Measurements from ENCODE around the gene CD93.

The CD93 gene

DNA sequence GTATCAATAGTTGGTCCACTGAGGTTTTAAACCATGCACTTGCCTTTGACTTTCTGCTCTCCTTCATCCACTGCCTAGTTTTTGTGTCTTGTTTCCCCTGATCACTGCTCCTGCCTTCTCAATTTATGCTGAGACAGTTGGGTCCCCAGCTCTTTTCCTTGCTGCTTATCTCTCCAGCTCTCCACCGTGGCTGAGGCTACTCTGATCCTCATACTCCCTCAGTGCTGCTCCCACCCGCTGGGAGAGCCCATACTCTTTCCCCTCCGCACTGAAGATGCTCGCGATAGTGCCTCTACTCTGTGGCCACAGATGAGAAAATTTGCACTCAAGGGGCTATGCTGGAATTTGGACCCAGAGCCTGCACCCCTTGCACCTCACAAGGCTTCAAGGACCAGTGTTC is 33.2 kb downstream of the CD93 start:
- no peak for DNase-seq

DNA sequence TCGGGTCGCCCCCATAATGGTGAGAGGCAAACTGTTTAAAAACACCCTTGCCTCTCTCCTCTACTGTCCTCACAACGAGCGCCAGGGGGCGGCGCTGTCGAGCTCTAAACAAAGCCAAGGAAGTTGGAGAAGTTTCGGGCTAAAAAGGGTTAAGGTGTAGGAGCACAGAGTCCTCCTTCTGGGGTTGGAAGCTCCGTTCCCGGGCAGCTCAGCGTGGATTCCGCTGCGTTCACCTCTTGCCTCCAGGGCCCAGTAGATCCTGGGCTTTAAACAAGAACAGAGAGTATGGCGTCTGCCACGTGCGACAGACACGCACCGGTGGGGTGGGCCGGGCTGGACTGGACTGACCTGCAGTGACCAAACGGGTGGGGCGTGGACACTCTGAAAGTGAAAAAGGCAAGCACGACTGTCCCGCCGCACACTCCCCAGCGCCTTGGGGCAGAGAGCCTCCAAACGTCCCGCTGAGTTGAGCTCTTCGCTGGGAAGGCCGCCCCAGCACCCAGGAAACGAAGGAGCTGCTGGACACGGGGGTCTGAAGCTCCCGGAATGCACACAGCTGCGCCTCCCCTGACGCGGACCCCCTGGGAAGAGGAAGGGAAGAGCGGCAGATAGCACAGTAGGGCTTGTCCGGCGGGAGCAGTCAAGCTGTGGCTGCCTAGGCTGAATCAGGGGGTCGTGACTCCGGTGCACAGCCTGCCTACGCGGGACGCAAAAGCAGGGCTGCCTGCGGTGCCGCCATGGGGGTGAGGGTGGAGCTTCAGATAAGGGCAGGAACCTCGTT is 35.1 kb downstream of the CD93 start:
- DNase-seq: no peak

DNA sequence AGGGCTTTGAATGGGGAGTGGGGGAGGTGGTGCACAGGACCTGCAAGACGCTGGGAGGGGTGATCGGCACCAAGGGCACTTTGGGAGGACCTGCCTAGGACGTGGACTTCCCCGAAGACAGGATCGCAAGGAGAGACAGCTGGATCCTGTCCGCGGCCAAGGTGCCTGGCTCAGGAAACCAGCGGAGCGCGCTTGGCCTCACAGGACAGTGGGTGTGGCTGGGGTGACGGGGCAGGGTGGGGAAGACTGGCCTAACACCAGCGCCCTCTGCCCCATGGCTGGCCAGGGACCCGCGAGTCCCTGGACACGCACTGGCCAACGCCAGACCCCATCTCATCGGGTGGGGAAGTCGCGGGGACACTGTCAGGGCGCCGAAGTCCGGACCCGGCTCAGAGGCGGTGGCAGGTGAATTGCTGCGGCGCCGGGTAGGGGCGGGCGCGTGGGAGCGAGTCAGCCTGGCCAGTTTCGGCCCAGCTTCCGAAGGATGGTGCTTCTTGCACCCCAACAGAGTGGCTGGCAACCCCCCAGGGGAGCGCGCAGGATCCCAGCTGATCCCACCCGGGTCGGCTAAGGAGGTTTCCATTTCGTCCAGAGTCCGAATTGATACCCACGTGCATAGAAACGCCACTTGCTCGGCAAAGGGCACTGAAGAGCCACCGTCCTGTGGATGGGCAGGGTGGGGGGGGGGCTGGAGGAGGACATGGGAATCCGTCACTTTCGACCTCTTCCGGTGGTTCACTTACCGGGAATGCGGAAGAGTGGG is 35.9 kb downstream of the CD93 start:
- no peak for DNase-seq

DNA sequence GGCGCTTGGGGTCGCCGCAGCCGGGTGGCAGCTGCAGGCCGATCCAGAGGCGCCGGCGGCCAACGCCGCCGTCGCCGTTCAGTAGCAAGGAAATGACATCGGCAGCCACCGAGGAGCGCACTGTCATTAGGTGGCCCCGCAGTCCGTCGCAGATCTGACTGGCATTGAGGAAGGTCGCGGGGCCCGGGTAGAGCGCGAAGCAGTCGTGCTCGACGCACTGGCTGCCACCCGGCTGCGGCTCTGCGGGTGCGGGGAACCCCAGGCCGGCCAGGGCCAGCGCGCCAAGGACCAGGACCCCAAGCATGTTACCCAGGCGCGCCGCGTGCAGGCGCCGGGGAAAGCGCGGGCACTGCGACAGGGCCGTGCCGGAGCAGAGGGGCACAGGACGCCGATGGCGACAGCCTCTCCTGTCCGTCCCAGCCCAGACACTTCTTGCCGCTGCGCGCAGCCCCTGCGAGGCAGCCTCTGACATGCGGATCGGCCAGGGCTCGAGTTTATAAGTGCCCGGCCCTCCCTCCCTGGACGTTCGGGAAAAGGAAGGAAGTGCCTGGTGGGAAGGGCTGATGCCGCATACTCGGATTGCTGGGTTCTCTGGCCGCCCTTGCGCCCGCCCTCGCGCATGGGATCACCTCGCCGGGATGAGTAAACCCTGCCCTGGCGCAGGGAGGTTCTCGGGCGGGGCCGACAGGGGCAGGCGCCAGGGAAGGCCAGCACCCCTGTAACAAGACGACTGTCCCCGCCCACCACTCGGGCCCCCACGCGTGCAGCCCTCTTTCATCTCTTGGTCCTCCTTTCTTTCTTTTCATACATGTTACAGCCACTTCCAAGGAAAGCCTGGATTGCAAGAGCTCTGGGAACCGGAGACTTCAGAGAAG is 36.7 kb downstream of the CD93 start, which contains the start of gene THBD:
THBD (minus strand) TSS at position 472 of the 875 bp plus-strand sequence; CDS start at position 304, 168 bp downstream.
- DNase-seq: no peak

DNA sequence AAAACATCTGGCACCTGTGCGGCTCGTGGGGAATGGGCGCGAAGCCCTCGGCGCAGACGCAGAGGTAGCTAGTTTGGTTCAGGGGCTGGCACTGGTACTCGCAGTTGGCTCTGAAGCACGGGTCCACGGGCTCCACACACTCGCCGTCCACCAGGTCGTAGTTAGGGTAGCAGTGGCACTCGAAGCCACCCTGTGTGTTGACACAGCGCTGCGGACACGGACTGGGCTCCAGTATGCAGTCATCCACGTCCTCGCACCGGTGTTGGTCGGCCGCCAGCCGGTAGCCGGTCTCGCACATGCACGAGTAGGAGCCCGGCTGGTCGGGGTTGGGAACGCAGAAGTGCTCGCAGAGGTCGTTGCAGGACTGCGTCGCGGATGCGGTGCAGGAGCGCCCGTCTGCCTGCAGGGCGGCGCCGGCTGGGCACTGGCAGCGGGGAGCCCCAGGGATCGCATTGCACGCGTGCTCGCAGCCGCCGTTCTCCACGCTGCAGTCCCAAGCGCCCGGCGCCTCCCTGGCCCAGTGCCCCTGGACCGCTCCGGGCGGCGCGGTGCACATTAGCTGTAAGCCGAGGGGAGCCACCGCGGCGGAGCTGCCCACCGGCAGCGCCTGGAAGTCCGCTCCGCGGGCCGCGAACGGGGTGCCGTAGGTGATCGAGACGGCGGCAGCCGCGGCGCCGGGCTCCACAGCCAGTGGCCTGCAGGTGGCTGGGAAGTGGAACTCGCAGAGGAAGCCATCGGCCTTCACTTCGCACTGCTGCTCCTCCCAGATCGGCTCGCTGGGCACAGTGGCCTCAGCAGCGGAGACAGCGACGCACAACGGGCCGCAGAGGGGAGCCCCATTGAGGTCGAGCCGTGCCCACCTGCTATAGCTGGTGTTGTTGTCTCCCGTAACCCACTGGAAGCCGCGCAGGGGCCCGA is 37.6 kb downstream of the CD93 start:
- DNase-seq: no peak

DNA sequence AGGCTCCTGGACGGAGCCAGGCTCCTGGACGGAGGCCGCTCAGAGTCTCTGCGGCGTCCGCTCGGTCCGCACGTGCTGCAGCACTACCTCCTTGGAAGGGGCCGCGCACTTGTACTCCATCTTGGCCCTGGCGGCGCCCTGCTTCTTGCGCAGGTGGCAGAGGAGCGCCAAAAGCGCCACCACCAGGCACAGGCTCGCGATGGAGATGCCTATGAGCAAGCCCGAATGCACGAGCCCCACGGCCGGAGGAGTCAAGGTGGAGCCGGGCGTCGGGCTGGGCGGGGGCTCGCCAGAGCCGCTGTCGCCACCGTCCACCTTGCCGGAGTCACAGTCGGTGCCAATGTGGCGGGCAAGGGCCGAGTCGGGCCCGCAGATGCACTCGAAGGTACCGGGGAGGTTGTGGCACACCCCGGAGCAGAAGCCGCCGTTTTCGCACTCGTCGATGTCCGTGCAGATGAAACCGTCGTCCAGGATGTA is 38.3 kb downstream of the CD93 start:
- DNase-seq: no peak

DNA sequence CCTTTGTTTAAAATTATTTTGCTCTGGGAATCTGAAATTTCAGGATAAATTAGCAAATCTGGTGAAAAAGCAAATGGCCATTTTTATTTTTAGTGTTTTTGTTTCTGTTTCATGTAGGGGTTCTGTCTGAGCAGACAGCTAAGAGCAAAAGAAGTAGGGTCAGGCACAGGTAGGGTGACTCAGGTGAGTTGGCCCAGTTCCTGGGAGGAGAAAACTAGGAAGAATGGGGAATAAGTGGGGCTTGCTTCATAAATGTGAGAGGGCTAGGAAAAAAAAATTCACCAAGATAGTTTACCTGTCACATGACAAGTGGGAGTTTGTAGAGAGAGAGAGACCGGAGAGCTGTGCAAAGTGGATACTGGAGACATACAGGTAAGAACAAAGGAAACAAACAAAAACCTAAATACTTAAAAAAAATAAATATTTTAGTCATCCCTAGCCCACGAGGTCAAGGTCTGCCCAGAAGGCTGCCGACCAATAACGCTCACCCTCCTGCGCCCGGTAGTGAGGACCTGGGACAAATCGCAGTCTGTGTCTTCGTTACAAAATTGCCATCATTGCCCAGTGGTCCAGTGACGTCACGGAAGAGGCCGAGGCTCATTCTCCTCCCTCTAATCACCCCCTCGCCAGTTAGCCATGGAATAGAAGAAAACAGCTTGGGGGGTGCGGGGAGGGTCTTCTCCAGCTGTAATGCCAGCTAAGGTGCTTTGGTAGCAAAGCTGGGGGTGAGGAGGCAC is 39.0 kb downstream of the CD93 start:
- DNase-seq: no peak

DNA sequence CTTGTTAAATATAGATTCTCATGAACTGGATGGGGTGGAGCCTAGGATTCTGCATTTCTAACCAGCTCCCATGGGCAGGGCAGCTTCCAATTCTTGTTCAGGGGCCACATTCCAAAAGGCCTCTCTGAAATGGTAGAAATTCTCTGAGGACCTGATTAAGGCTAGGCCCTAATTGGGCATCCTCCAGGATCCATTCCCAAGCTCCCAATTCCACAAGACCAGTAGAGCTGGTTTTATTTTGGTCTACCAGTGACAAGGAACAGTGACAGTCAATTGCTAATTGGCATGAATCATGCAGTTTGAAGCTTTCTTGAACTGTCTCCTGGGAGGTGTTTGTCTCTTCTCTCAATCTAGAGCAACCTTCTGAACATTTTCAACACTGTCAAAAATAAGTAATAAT is 39.7 kb downstream of the CD93 start:
- DNase-seq: no peak

DNA sequence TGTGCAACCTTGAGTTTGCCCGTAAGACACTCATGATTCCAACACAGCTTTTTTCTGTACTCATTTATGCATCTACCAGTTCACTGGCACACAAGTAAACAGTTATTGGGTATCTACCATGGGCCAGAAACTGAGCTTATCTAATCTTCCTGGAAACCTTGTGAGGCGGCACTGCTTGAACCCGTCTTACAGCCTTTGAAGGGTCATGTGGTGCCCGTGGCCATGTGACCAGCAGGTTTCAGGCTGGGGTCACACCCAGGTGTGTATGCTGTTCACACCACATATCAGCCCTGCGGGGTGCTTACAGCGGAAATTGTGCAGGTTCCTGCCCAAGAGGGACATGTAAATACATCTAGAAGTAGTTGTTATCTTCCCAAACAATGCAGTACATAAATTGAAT is 42.7 kb downstream of the CD93 start:
- no peak for DNase-seq

DNA sequence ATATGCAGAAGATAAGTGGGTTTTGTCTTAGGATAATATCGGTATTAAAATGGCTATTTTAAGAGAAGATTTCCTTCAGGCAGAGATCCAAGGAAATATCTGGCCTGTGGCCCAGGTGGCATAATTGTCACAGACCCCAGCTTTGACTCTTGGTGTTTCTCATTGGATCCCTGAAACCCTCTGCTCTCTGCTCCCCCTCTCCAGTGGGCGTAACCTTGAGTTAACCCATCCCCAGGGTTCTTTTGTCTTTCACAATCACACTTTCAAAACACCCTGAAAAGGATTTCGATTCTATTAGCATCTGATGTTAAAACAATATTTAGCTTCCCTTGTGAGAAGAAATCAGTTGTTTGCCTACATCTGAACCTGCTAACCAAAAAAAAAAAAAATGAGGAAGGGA is 43.9 kb downstream of the CD93 start:
- no peak for DNase-seq

DNA sequence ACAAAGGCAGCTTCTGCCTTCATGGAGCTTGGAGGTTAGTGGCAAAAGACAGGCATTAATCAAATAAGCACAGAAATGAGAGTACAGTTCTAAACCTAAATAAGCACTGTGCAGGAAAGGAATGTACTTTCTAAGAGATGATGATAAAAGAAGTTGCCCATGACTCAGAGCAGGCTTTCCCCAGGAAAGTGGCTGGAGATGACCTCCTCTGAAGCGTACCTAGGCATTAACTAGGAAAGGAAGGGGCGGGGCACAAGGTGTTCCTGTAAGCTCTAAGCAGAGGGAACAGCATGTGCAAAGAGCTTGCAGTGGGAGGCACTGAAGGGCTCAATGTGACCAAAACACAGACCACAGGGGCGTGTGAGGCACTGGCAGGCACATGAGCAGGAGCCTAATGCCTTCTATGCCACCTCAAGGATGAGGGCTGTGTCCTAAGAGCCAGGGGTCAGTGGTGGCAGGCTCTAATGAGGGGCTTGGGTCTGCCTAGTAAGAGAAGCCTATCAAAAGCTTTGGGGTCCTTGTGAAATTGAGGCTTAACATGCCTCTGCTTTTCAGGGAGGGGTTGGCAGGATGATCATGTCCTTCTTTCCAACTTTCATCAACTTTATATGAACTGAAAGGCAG is 46.1 kb downstream of the CD93 start:
- DNase-seq: no peak

DNA sequence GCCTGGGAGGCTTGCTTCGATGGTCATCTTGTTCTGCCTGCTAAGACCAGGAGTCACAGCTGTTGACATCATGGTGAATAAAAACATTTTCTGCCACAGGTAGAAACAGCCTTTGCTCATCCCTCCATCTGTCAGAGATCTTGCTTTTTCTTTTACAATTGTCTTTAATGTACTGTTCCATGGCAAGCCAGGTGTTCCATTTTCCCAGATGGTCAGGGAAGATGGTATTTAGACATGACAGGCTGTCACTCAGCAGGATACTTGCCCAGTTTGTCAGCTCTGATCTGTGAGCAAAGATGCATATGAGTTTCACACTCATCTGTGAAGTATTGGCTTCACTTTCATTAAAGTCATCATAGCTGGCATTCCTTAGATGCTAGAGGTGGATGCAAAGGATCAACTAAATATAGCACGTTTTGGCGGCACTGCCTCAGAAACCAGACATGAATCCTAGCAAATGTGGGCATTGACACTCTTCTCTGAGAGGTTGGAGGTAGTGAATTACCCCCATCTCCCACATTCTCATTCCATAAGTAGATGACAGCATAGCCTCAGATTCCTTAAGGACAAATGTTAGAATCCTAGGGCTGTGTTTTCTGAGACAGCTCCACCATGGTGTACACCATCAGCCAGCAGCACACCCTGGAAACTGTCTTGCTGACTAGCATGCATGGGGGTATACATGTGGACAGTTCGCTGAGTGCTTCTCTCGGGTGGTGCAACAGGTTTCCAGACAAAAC is 46.8 kb downstream of the CD93 start:
- DNase-seq: no peak

DNA sequence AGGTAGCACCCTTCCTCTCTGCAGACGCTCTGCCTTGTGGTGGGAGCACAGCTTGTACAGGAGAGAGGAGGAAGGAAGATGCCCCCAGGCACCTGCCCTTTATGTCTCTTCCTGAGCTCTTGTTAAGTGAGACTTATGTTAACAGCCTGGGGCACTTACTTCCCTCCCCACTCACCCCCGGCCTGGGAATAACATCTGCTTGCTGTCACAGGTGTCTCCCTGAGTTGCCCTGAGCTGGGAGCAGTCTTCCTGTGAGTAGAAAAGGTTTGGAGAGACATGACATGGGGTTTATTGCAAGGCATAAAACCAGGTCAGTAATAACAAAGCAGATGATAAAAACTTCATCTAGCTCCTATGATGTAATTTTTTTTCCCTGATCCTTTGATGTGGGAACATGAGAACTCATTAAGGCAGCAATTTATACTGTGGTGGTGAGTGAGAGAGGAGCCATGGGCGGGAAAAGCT is 49.1 kb downstream of the CD93 start:
- no peak for DNase-seq

DNA sequence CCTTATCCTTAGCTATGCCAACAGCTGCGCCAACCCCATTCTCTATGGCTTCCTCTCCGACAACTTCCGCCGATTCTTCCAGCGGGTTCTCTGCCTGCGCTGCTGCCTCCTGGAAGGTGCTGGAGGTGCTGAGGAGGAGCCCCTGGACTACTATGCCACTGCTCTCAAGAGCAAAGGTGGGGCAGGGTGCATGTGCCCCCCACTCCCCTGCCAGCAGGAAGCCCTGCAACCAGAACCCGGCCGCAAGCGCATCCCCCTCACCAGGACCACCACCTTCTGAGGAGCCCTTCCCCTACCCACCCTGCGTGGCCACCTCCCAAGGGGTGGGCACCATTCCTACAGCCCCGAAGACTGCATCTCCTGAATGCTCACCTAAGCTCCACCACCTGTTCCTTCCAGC is 49.8 kb downstream of the CD93 start:
- no peak for DNase-seq

DNA sequence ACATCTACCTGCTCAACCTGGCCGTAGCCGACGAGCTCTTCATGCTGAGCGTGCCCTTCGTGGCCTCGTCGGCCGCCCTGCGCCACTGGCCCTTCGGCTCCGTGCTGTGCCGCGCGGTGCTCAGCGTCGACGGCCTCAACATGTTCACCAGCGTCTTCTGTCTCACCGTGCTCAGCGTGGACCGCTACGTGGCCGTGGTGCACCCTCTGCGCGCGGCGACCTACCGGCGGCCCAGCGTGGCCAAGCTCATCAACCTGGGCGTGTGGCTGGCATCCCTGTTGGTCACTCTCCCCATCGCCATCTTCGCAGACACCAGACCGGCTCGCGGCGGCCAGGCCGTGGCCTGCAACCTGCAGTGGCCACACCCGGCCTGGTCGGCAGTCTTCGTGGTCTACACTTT is 50.4 kb downstream of the CD93 start:
- DNase-seq: no peak

DNA sequence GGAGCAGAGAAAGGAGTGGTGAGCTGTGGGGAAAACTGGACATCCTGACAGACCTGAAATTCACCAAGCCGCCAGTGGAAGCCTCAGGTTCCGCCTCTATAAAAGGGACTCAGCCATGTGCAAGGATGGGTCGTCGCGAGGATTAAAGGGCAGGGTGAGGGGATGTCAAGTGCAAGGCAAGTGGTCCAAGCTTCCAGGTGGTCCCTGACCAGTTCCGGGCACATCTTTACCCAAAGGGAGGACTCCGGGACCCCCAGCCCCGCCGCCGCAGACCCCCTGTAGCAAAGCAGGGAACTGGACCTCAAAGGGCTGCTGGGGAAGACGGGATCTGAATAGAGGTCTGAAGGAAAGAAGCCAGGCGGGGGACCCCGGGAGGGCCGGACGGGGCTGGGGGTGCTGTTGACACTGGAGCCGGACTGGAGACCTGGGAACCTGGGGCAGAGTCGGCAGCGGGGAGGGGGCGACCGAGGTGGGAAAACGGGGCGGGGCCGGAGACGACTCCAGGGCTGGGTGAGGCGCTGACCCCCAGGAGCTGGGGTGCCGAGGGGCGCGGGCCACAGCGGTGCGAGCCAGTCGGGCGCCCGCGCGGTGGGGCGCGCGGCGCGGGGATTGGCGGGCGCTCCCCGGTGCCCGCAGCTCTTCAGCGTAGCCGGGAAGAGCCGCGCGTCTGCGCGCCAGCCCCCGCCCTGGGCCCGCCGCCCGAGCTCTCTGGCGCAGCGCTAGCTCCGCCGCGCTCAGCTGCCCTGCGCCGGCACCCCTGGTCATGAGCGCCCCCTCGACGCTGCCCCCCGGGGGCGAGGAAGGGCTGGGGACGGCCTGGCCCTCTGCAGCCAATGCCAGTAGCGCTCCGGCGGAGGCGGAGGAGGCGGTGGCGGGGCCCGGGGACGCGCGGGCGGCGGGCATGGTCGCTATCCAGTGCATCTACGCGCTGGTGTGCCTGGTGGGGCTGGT is 51.1 kb downstream of the CD93 start, which contains the start of gene SSTR4:
SSTR4 (plus strand) TSS at position 592 of the 951 bp plus-strand sequence; CDS start at position 764, 172 bp downstream.
- DNase-seq: no peak

DNA sequence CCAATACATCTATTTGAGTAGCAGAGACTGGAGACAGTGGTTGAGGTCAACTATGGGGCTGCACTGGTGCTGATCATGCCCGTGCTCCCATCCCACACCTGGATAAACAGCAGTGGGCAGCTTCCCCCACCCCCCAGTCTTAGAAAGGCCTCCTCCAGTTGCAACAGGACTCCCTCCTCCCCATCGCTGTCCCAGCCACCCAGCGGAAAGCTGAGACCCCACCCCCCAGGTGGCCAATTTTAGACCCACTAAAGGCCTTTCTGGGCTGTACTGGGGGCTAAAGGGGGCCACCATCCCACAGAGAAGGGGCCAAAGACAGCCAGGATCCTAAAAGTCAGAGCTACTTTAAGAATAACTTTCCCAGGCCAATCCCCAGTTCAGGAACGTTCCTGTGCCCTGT is 52.2 kb downstream of the CD93 start:
- no peak for DNase-seq

DNA sequence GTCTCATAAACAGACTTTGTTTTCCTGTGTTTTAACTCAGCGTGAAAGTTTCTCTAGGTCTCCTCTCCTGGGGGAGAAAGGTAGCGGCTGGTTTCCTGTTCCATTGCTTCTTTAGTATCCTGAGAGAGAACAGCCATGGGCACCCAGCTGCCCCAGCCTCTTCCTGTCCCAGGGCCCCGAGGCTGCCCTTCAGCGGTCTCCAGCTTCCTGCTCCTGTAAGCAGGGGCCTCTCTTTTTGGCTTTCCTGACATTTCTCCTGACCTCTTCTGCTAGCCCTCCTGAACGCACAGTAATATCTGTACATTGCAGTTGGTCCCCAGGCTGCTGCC is 53.4 kb downstream of the CD93 start:
- no peak for DNase-seq

Data from T-helper 9 cell (primary cell).